Activated T-cell treated with anti-CD3 and anti-CD28 coated beads, Interleukin-2, amount 50 U/mL, for 48 hours (primary cell): Measurements from ENCODE around the gene PRUNE2.

Experiments
- DNase-seq, 2 experiments: peaks; one replicate each; pipeline ENCODE4 v3.0.0-alpha.2; 2020

Gene PRUNE2

GRCh38 chr9:76652894-76653293 is 253.0 kb downstream of the PRUNE2 start:
- DNase-seq, result no peak

GRCh38 chr9:76651119-76651705 is 254.7 kb downstream of the PRUNE2 start:
- no peak for DNase-seq

GRCh38 chr9:76650692-76651091 is 255.2 kb downstream of the PRUNE2 start:
- DNase-seq, result no peak

GRCh38 chr9:76649894-76650293 is 256.0 kb downstream of the PRUNE2 start:
- DNase-seq, result no peak

- no peak for DNase-seq
Observed at GRCh38 chr9:76646249-76646648, 259.7 kb downstream of the PRUNE2 start.

- DNase-seq, result no peak
Observed at GRCh38 chr9:76644647-76645250, 261.2 kb downstream of the PRUNE2 start.

- DNase-seq, result no peak
Observed at GRCh38 chr9:76644171-76644570, 261.7 kb downstream of the PRUNE2 start.

- no peak for DNase-seq
Observed at GRCh38 chr9:76643399-76644117, 262.4 kb downstream of the PRUNE2 start.

- no peak for DNase-seq
Observed at GRCh38 chr9:76642701-76643209, 263.2 kb downstream of the PRUNE2 start.

GRCh38 chr9:76642074-76642473 is 263.8 kb downstream of the PRUNE2 start:
- no peak for DNase-seq

GRCh38 chr9:76638001-76638400 is 267.9 kb downstream of the PRUNE2 start:
- DNase-seq, result no peak

GRCh38 chr9:76637416-76637815 is 268.5 kb downstream of the PRUNE2 start:
- no peak for DNase-seq

- no peak for DNase-seq
Observed at GRCh38 chr9:76634356-76635054, 271.4 kb downstream of the PRUNE2 start.

GRCh38 chr9:76630916-76631315 is 275.0 kb downstream of the PRUNE2 start:
- DNase-seq, result no peak

- DNase-seq, result no peak
Observed at GRCh38 chr9:76629205-76629990, 276.5 kb downstream of the PRUNE2 start.

- no peak for DNase-seq
Observed at GRCh38 chr9:76628155-76628554, 277.8 kb downstream of the PRUNE2 start.

GRCh38 chr9:76626980-76627379 is 278.9 kb downstream of the PRUNE2 start:
- no peak for DNase-seq

GRCh38 chr9:76626141-76626540 is 279.8 kb downstream of the PRUNE2 start:
- no peak for DNase-seq

- no peak for DNase-seq
Observed at GRCh38 chr9:76624391-76625048, 281.4 kb downstream of the PRUNE2 start.

- no peak for DNase-seq
Observed at GRCh38 chr9:76620996-76621395, 284.9 kb downstream of the PRUNE2 start.

- no peak for DNase-seq
Observed at GRCh38 chr9:76620581-76620980, 285.3 kb downstream of the PRUNE2 start.

GRCh38 chr9:76619640-76620039 is 286.3 kb downstream of the PRUNE2 start:
- no peak for DNase-seq
